OCI-LY3 (cell line): ENCODE measurements around the gene TFDP1.

Source experiments
- CTCF ChIP-seq: fragments of 200-600, 300-600 bp; sonication (generic); IDR thresholded peaks from 2 replicates; pipeline ENCODE4 v1.5.1; 2014; ENCODE audit warnings: antibody characterized with exemption, low read length, low read depth
- EZH2phosphoT487 ChIP-seq: fragments of 200-600 bp; shearing (Covaris generic); IDR thresholded peaks from 2 replicates; pipeline ENCODE4 v1.6.1; 2018; ENCODE audit warnings: antibody characterized with exemption, mixed run types, low read depth

GRCh38 chr13:113672002-113672651 is 87.6 kb downstream of the TFDP1 start:
- TF ChIP-seq CTCF (no peak), EZH2phosphoT487 (no peak)
